Measurements from ENCODE around the gene DLG1.

DLG1 gene

DNA sequence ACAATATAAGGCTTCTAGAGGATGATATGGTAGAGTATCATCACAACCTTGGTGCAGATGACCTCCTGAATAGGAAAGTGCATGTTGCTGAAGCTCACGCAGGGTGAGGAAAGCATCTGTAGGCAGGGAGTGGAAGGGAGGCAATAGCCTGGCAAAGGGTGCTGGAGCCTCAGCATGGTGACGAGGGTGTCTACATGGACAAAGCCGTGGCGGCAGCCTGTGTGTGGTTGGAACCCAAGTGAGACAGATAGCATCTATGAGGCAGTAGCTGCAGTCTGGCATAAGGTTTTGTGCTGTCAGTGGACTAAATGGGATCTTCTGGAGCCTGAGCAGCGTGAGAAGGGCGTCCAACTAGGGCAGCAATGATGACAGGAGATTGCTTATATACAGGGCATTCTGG lies 132.5 kb downstream of the DLG1 start:
- no peak for DNase-seq

DNA sequence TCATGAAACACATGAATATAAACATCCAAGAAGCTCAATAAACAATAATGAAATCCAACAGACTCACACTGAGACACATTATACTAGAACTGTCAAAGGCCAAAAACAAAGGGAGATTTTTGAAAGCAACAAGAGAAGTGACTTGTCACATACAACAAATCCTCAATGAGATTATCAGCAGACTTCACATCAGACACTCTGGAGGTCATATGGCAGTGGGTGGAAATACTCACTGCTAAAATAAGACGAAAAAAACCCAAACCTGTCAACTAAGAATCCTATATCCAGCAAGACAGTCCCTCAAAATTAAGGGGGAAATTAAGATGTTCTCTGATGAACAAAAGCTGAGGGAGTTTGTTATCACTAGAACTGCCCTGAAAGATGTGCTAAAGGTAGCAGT lies 143.4 kb downstream of the DLG1 start:
- DNase-seq = no peak

GRCh38 chr3:197151580-197151979 lies 146.8 kb downstream of the DLG1 start:
- peak; percentile 70 for DNase-seq

DNA sequence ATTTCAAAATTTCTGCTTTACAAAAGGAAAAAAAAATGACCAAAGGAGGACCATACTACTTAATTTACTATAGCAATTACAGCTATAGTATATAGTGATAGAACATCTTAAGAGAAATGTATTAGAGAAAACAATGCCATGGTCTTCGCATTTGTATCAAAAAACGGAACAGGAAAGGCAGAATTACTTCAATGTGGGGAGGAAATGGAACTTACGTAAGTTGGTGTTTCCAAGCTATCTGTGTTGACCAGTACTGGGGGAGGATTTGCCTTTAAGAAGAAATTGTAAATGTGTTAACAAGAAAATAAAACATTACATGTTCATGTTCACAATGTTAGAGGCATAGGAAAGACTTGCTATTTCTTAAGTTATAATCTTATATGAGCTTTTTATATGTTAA lies 148.9 kb downstream of the DLG1 start:
- no peak for DNase-seq

DNA sequence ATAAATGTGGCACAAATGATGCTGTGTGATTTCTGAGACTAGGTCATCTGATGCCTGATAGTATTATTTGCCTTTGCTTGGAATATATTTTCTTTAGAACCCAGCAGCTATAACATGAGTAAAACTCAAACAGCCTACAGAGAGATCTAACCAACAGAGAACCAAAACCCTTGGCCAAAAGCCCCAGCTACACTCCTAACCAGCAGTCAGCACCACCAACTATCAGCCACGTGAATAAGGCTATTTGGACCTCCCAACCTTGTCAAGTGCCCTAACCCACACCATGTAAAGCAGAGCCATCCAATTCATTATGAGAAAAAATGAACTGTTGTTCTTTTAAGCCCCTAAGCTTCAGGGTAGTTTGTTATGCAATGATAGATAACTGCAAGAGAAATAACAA lies 154.2 kb downstream of the DLG1 start:
- DNase-seq = no peak

DNA sequence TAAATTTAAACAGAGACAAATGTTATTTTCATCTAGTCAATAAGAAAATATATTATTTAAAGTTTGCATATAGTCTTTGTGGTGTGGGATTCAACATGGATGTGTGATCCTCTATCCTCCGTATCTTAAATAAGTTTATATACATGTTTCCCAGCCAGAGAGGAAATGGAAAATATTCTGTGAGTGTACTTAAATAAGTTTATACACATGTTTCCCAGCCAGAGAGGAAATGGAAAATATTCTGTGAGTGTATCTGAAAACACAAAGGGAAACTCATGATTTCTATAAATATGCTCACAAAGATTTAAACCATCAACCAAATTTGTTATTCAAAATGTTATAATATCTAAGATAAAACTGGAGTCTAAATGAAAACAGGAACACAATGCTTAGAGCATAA lies 158.8 kb downstream of the DLG1 start:
- no peak for DNase-seq

GRCh38 chr3:197137751-197138150 lies 160.7 kb downstream of the DLG1 start:
- no peak for DNase-seq

GRCh38 chr3:197136744-197137143 lies 161.7 kb downstream of the DLG1 start:
- DNase-seq = no peak

GRCh38 chr3:197135212-197135611 lies 163.2 kb downstream of the DLG1 start:
- no peak for DNase-seq

DNA sequence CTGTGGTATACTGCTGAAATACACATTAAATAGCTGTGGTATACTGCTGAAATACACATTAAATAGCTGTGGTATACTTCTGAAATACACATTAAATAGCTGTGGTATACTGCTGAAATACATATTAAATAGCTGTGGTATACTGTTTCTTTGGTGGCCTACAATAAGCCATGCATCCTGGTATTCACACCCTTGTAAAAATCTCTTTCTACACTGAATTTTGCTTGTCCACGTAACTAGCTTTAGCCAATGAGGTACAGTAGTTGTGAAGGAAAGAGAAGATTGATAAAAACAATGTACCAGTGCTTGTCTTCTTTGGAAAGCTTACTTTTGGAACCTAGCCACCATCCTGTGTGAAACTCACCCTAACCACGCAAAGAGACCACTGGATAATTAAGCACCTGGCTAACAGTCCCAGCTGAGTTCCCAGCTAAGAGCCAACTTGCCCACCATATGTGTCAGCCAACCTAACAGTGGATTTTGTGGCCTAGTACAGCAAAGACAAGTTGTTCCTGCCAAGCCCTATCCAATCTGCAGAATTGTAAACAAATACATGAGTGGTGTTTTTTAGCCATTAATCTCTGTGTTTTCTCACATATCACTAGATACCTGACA lies 165.4 kb downstream of the DLG1 start:
- peak; percentile 49 for DNase-seq

DNA sequence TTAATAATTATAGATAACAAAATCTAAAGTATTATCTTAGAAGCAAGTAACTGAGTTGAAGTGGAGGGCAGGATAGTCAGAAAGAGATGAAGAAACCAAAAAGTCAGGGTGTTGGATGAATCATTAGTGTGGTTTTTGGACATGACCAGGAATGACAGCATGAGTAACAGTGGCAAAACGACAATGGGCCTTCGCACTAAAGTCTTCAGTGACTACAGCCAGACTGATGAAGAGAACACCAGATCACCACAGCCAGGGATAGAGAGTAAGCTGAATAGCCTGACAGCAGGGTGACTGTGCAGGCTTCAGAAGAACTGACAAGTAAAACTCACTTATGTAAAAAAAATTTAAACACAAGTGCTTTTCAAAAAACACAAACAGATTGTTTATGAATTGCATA lies 172.8 kb downstream of the DLG1 start:
- peak; percentile 69 for DNase-seq

GRCh38 chr3:197124713-197125112 lies 173.7 kb downstream of the DLG1 start:
- no peak for DNase-seq

DNA sequence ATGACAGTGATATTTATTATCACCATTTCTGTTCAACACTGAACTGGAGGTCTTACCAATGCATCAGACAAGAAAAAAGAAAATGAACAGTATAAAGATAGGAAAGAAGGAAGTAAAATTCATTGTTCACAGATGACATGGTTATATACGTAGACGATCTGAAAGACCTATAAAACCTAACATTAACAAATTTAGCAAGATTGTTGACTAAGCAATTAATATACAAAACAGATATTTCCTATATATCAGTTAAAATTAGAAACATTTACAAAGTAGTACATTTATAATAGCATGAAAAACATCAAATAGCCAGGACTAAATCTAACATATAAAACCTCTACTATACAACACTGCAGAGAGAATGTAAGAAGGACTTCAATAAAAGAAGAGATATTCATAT lies 176.0 kb downstream of the DLG1 start:
- no peak for DNase-seq

DNA sequence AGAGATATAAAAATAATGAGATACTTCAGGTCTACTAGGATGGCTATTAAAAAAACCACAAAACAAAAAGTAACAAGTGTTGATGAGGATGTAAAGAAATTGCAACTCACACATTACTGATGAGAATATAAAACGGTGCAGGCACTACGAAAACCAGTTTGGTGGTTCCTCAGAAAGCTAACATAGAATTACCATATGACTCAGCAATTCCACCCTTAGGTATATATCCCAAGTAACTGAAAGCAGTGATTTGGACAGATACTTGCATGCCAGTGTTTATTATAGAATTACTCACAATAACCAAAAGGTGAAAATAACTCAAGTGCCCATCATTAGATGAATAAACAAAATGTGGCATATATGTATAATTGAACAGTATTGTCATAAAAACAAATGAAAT lies 181.3 kb downstream of the DLG1 start:
- peak; percentile 4 for DNase-seq

DNA sequence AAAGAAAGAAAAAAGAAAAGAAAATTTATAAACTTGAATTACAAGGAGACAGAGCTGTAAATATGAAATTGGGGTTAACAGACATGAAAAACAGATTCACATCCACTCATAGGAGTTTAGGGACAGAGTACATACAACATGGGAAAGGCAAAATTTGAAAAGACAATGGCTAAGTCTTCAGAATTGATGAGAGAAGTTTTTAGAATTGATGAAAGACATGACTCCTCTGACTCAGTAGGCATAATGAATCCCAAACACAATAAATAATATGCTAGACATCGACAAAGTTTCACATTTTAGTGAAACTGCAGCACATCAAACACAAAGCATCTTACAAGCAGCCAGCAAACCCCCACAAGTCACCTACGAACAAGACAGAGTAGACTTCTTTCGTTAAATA lies 184.4 kb downstream of the DLG1 start:
- no peak for DNase-seq

DNA sequence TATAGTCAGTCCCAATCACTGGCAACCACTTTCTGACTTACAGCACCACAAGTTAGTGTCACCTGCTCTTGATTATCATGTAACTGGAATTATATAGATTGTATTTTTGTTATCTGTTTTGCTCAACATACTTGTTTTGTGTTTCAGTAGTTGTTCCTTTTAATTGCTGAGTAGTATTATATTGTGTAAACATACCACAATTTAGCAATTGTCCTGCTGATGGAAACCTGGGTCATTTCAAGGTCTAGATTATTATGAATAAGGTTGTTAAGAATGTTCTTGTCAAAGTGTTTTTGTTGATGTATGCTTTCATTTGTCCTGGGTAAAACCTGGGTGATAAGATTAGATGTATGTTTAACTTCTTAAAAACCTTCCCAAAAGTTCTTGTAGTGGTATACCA lies 186.7 kb downstream of the DLG1 start:
- no peak for DNase-seq

- DNase-seq = no peak
Observed at GRCh38 chr3:197105786-197106185, 192.6 kb downstream of the DLG1 start.

DNA sequence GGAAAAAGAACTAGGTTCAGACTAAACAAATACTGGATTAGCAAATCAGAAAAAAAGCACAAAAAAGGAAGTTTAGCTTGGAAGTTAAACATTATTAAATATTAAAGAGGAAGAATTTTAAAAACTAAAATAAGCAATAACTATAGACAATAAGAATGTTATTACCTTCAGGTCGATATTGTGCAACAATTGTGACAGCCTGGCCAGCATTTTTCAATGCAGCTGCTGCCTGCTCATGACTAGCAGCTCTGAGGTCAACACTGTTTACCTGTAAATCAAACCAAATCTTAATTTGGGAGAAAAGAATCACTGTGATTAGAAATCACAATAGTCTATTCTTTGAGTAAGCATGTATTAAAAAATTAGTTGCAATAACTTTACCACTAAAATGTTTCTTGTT lies 193.7 kb downstream of the DLG1 start:
- no peak for DNase-seq

DNA sequence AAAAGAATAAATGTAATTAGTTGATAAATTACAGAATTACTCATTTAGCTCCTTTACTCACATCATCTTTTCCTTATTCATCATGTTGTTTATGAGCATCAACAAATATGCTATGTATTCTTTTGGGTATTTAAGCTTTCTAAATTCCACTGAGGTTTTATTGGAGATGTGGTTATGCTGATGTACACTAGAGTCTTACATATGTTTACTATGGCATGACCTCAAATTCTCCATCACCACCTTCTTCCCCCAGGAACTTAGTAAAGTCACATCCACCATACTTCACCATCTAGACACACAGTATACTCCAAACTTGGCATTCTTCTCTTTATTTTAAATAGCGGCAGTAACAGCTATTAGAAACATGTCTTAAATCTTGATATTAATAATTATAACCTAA lies 194.6 kb downstream of the DLG1 start:
- DNase-seq = peak; percentile 21

- DNase-seq = no peak
Observed at GRCh38 chr3:197093871-197094270, 204.5 kb downstream of the DLG1 start.

GRCh38 chr3:197088370-197088769 lies 210.0 kb downstream of the DLG1 start:
- no peak for DNase-seq

DNA sequence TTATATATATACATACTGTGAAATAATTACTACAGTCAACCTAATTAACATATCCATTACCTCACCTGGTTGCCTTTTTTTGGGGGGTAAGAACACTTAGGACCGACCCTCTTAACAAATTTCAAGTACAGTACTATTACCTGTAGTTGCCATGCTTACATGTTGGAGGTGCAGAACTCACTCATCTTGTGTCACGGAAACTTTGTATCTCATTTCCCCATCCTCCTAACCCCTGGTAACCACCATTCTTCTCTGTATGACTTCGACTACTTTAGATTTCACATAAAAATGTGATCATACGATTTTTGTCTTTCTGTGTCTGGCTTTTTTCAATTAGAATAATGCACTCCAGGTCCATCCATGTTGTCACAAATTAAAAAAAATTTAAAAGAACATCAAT lies 213.3 kb downstream of the DLG1 start:
- DNase-seq = no peak

- peak; percentile 83 for DNase-seq
Observed at GRCh38 chr3:197083486-197083885, 214.9 kb downstream of the DLG1 start.

DNA sequence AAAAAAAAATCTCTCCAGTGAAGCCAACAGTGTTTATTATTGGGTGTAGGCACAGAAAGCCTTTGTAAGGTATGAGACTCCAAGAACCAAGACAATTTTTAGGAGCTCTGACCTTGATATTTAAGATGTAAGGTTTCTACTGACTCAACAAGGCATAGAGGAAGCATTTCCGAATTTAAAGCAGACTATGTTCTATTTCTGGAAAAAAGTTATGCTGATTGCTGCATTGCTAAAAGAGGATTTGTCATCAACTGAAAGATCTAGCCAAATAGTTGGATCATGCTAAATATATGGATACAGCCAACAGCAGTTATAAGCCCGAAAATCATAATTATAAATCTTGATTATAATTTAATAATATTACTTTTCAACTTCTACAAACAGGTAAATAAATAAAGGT lies 215.5 kb downstream of the DLG1 start:
- peak; percentile 49 for DNase-seq

DNA sequence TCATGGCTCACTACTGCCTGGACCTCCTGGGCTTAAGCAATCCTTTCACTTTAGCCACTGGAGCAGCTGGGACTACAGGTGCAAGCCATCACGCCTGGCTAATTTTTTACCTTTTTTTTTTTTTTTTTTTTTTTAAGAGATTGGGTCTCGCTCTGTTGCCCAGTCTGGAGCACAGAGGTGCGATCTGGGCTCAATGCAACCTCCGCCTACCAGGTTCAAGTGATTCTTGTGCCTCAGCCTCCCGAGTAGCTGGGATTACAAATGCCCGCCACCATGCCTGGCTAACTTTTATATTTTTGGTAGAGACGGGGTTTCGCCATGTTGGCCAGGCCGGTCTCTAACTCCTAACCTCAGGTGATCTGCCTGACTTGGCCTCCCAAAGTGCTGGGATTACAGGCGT lies 218.1 kb downstream of the DLG1 start:
- no peak for DNase-seq

DNA sequence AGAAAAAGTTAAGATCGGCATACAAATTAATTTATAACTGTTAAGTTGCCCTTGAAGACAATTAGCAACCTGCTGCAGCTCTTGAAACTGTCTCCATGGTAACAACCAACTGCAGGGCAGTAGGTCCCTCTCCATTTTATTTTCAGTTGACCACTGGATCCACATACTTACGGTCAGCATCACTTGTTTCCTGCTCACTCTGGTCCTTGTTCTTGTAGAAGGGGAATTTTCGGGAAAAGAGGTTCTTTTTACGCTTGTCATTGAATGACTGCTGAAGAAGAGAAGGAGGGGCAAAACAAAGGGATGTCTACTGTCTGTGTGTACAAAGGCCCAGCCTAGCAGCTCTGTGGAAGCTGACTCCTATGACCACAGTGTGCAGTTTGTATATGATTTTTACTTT lies 222.0 kb downstream of the DLG1 start:
- no peak for DNase-seq

Data from fibroblast of skin of right biceps (primary cell).